K562 (cell line): ENCODE results near the gene PGM2L1. TPM values are rescaled to one million over a fixed set of nuclear protein-coding genes. Genes with fewer than 3 reads are reported as not detected.

Experiments used
- ATAC-seq: fragments of 200-7000 bp; cut with Tn5 transposase; 3 replicates; pipeline ENCODE4 v1.9.1; 2020; ENCODE audit warnings: moderate library complexity
- BruUV-seq: library from RNA; stranded (reverse); fragments of 400-500 nt; replicated peaks from 2 replicates; lab custom pipeline; 2021; lab: Mats Ljungman, UMichigan
- CTCF ChIA-PET: fragments of 300-600 bp; formaldehyde crosslinking; extraction: SDS; loops from one replicate; lab custom pipeline; 2021; ENCODE audit warnings: low intra/inter-chr PET ratio; lab: Yijun Ruan, JAX
- POLR2A ChIA-PET: fragments of 300-600, 350-650 bp; sonication (Branson Sonifier 250); formaldehyde crosslinking; extraction: SDS; loops from one replicate; lab custom pipeline; 2021; ENCODE audit warnings: antibody characterized with exemption, inconsistent platforms; lab: Yijun Ruan, JAX
- DNase-seq, 4 experiments: peaks; one replicate each; pipeline versions ENCODE4 v3.0.0 to v3.0.0-alpha.2; 2011 to 2018; ENCODE audit warnings: low spot score in 3 of 4, mixed read lengths in 3 of 4; ENCODE audit errors: extremely low read depth in 1 of 4
- FAIRE-seq: peaks from 2 replicates; lab custom pipeline; 2011; peaks lifted over from hg19 to GRCh38; lab: Jason Lieb, UNC
- H2AFZ ChIP-seq: 2 replicates; pipeline ENCODE4 v1.6.0; 2011; ENCODE audit warnings: low read depth, low read length, control low read depth, inconsistent platforms
- H3K27ac ChIP-seq: fragments of 200-600 bp; 3 replicates; pipeline ENCODE4 v1.8.0; 2011; ENCODE audit warnings: low read depth, mild to moderate bottlenecking, control low read depth, inconsistent platforms, low read length, moderate library complexity, mixed read lengths; ENCODE audit errors: extremely low read depth
- H3K27me3 ChIP-seq, 2 experiments: fragments of 300-600 bp in 1 of 2; 2 replicates in 1 of 2; 3 replicates in 1 of 2; pipeline versions ENCODE4 v1.6.0 to v1.8.0; 2011; ENCODE audit warnings: inconsistent platforms in 2 of 2, low read length in 2 of 2, mild to moderate bottlenecking in 1 of 2, mixed read lengths in 1 of 2, moderate library complexity in 1 of 2; ENCODE audit not compliant: control insufficient read depth in 2 of 2, insufficient read depth in 2 of 2
- H3K36me3 ChIP-seq: fragments of 300-600 bp; 3 replicates; pipeline ENCODE4 v1.8.0; 2011; ENCODE audit warnings: mild to moderate bottlenecking, low read length, inconsistent platforms; ENCODE audit not compliant: control insufficient read depth, insufficient read depth
- H3K4me1 ChIP-seq, 2 experiments: fragments of 200-600 bp in 1 of 2; replicated peaks in 1 of 2; 2 replicates in 1 of 2; 3 replicates in 1 of 2; pipeline versions ENCODE4 v1.5.1 to v1.8.0; 2011; ENCODE audit warnings: inconsistent platforms in 2 of 2, low read length in 2 of 2, mild to moderate bottlenecking in 1 of 2, mixed read lengths in 1 of 2, moderate library complexity in 1 of 2; ENCODE audit not compliant: control insufficient read depth in 2 of 2, insufficient read depth in 2 of 2
- H3K4me2 ChIP-seq: 2 replicates; pipeline ENCODE4 v1.6.1; 2011; ENCODE audit warnings: low read length, control low read depth, inconsistent platforms, mixed read lengths; ENCODE audit not compliant: insufficient read depth
- H3K4me3 ChIP-seq: fragments of 200-600 bp; sonication (generic), shearing (Covaris generic); 2 replicates; pipeline ENCODE4 v1.5.1; 2016; ENCODE audit warnings: control low read depth, inconsistent platforms
- H3K79me2 ChIP-seq: fragments of 200-600 bp; 3 replicates; pipeline ENCODE4 v1.8.0; 2011; ENCODE audit warnings: low read length, inconsistent platforms; ENCODE audit not compliant: control insufficient read depth, insufficient read depth
- H3K9ac ChIP-seq, 2 experiments: 2 replicates each; pipeline versions ENCODE4 v1.6.0 to v1.6.1; 2011; ENCODE audit warnings: low read depth in 2 of 2, low read length in 2 of 2, control low read depth in 1 of 2, inconsistent platforms in 1 of 2, mild to moderate bottlenecking in 1 of 2, mixed read lengths in 1 of 2; ENCODE audit not compliant: insufficient read depth in 1 of 2
- H3K9me1 ChIP-seq: one replicate; pipeline ENCODE4 v1.6.0; 2011; ENCODE audit warnings: inconsistent platforms, mild to moderate bottlenecking, low read length, moderate library complexity; ENCODE audit not compliant: control insufficient read depth, insufficient read depth
- H3K9me3 ChIP-seq: replicated peaks from 2 replicates; pipeline ENCODE4 v1.5.1; 2011; ENCODE audit warnings: low read depth, low read length, inconsistent platforms; ENCODE audit not compliant: control insufficient read depth, insufficient read depth
- H4K20me1 ChIP-seq: replicated peaks from 2 replicates; pipeline ENCODE4 v1.6.1; 2011; ENCODE audit warnings: low read length, inconsistent platforms, mixed read lengths; ENCODE audit not compliant: control insufficient read depth, insufficient read depth
- BCOR ChIP-seq: fragments of 450-650 bp; IDR thresholded peaks from 2 replicates; pipeline ENCODE4 v1.6.1; 2016
- C11orf30 ChIP-seq: fragments of 450-650 bp; IDR thresholded peaks from 2 replicates; pipeline ENCODE4 v1.6.1; 2016; ENCODE audit warnings: low read depth, mild to moderate bottlenecking
- CBFB ChIP-seq: sonication (generic); formaldehyde crosslinking; IDR thresholded peaks from 2 replicates; pipeline ENCODE4 v1.4.0; 2020; ENCODE audit warnings: mild to moderate bottlenecking, missing genetic modification reagents
- HOXB6 ChIP-seq: fragments of 250-450 bp; sonication (Bioruptor Pico); IDR thresholded peaks from 2 replicates; pipeline ENCODE4 v1.5.1; 2022; ENCODE audit warnings: mild to moderate bottlenecking, borderline replicate concordance
- ILF3 ChIP-seq: fragments of 450-650 bp; IDR thresholded peaks from 2 replicates; pipeline ENCODE4 v1.6.1; 2018; ENCODE audit warnings: antibody characterized with exemption, mild to moderate bottlenecking, moderate library complexity, borderline replicate concordance
- JUN ChIP-seq, 2 experiments: sonication (generic) in 1 of 2; formaldehyde crosslinking in 1 of 2; IDR thresholded peaks; 2 replicates each; pipeline versions ENCODE4 v1.6.1 to v1.8.0; 2012 to 2022; ENCODE audit warnings: borderline replicate concordance in 2 of 2, mild to moderate bottlenecking in 2 of 2, improper control_type of control experiment in 1 of 2, low read depth in 1 of 2, low read length in 1 of 2, missing genetic modification reagents in 1 of 2
- MTA3 ChIP-seq: fragments of 450-650 bp; formaldehyde crosslinking; IDR thresholded peaks from 2 replicates; pipeline ENCODE4 v1.6.1; 2017; ENCODE audit warnings: mild to moderate bottlenecking, borderline replicate concordance
- NFRKB ChIP-seq: fragments of 450-650 bp; IDR thresholded peaks from 2 replicates; pipeline ENCODE4 v1.6.1; 2016; ENCODE audit warnings: low read depth
- NONO ChIP-seq, 2 experiments: fragments of 200-400 bp in 1 of 2; fragments of 450-650 bp in 1 of 2; formaldehyde crosslinking in 1 of 2; IDR thresholded peaks; 2 replicates each; pipeline ENCODE4 v1.6.1; 2017; ENCODE audit warnings: low read depth in 2 of 2, mild to moderate bottlenecking in 2 of 2, moderate library complexity in 2 of 2, low read length in 1 of 2
- POLR2H ChIP-seq: IDR thresholded peaks from 2 replicates; pipeline ENCODE4 v1.6.1; 2016; ENCODE audit warnings: missing genetic modification characterization, low read depth, mild to moderate bottlenecking, control low read depth, missing compliant biosample characterization, moderate library complexity
- RBM15 ChIP-seq: fragments of 200-400 bp; formaldehyde crosslinking; IDR thresholded peaks from 2 replicates; pipeline ENCODE4 v1.6.1; 2018; ENCODE audit warnings: mild to moderate bottlenecking, low read length, moderate library complexity; ENCODE audit not compliant: insufficient read depth
- SIRT6 ChIP-seq: IDR thresholded peaks from one replicate; pipeline ENCODE4 v1.6.1; 2012; ENCODE audit warnings: low read depth, mild to moderate bottlenecking, control low read depth, inconsistent platforms, low read length, moderate library complexity
- SNIP1 ChIP-seq: fragments of 450-650 bp; IDR thresholded peaks from 2 replicates; pipeline ENCODE4 v1.7.1; 2017; ENCODE audit warnings: low read depth, mild to moderate bottlenecking
- TSC22D4 ChIP-seq: fragments of 450-650 bp; IDR thresholded peaks from 2 replicates; pipeline ENCODE4 v1.6.1; 2016; ENCODE audit warnings: missing genetic modification characterization, missing biosample characterization, control low read depth
- ZBTB49 ChIP-seq: sonication (generic); formaldehyde crosslinking; IDR thresholded peaks from 2 replicates; pipeline ENCODE4 v1.8.0; 2022; ENCODE audit warnings: missing genetic modification reagents, mild to moderate bottlenecking, borderline replicate concordance
- ZNF197 ChIP-seq: fragments of 200-800 bp; sonication (Bioruptor generic); IDR thresholded peaks from 2 replicates; pipeline ENCODE4 v1.6.1; 2016; ENCODE audit warnings: low read depth, missing genetic modification characterization, missing compliant biosample characterization
- ZNF253 ChIP-seq: fragments of 250-450 bp; sonication (Bioruptor Pico); conservative IDR thresholded peaks from 2 replicates; pipeline ENCODE4 v1.6.1; 2021; ENCODE audit warnings: mild to moderate bottlenecking
- ZNF324 ChIP-seq: fragments of 250-450 bp; sonication (Bioruptor Pico); IDR thresholded peaks from 2 replicates; pipeline ENCODE4 v1.4.0; 2020; ENCODE audit warnings: mild to moderate bottlenecking
- ZNF79 ChIP-seq: fragments of 250-450 bp; sonication (Bioruptor Pico); IDR thresholded peaks from 2 replicates; pipeline ENCODE4 v1.4.0; 2020; ENCODE audit warnings: low read depth, mild to moderate bottlenecking, moderate library complexity
- WGBS: fragments of 100-300 bp; shearing (Covaris generic); methylation state at CpG from one replicate; pipeline ENCODE4 v1.1.6; 2016; ENCODE audit warnings: low coverage, mixed read lengths; ENCODE audit not compliant: insufficient coverage; ENCODE audit errors: missing lambda C conversion rate; 5-methylcytosine and 5-hydroxymethylcytosine counted together
- in situ Hi-C: fragments of 300-500 bp; cut with MboI; formaldehyde crosslinking; loops from 4 replicates; pipeline ENCODE4 v1.15.0; 2018; ENCODE audit warnings: inconsistent platforms, mixed read lengths
- intact Hi-C: fragments of 100-400 bp; cut with micrococcal nuclease; formaldehyde crosslinking; loops from 2 replicates; pipeline ENCODE4 v1.14.2; 2022
- polyA plus RNA-seq, 8 experiments: library from polyadenylated mRNA; depleted of rRNA in 4 of 8; stranded (reverse) in 5 of 8; unstranded in 3 of 8; fragments of >200 nt; fragmentation: Nextera tagmentation in 2 of 8; fragmentation: Illumina TruSeq in 1 of 8; extraction: Ambion mirVana in 2 of 8; extraction: Trizol in 1 of 8; gene quantifications; 2 replicates each; pipeline versions ENCODE4 v1.2.1 to v1.2.3, GENCODE V29; 2011 to 2014; ENCODE audit warnings: inconsistent platforms in 1 of 8, missing spikeins in 1 of 8
- total RNA-seq, 7 experiments: library from RNA; depleted of rRNA in 6 of 7; stranded (reverse); fragments of >200 nt in 6 of 7; fragmentation: Illumina TruSeq in 2 of 7; extraction: Trizol in 2 of 7; gene quantifications; 2 replicates each; pipeline versions ENCODE4 v1.2.1 to v1.2.3, GENCODE V29; 2011 to 2021; ENCODE audit warnings: low replicate concordance in 1 of 7

PGM2L1 gene
- total and polyA plus RNA-seq, 9 of the 15 experiments (the other 6 are each of a cell fraction or from before 2014, with no cell fraction given) = 0.32 to 0.95 (median 0.63) TPM

- FAIRE-seq = no peak
- H2AFZ ChIP-seq = no peak overlapping the region
- no peak overlapping the region for H3K4me3 ChIP-seq
- no peaks in the 10 kb centered on the region for H3K79me2 ChIP-seq
- no peak for TF ChIP-seq ZNF324 (CRISPR knock-in tag)
- no peak for TF ChIP-seq CBFB (CRISPR knock-in tag)
- TF ChIP-seq ZNF197 (CRISPR knock-in tag) = no peak
- no peak for TF ChIP-seq NFRKB
- no peak for TF ChIP-seq SNIP1
- no peak for TF ChIP-seq ILF3
- no peak for TF ChIP-seq NONO (IDR thresholded peaks at IDR 0.05; ENCODE audit: low read depth in 2 of 2, low read length in 1 of 2)
- TF ChIP-seq TSC22D4 (tag) = no peak
- no peak for TF ChIP-seq BCOR
- no peak for TF ChIP-seq HOXB6 (CRISPR knock-in tag)
- no peak for TF ChIP-seq ZNF79 (CRISPR knock-in tag)
- TF ChIP-seq POLR2H (tag) = no peak
- TF ChIP-seq ZBTB49 = no peak
- TF ChIP-seq JUN (IDR thresholded peaks at IDR 0.05; ENCODE audit: borderline replicate concordance, low read depth, low read length) = no peak
- no peak for TF ChIP-seq JUN (CRISPR knock-in tag; IDR thresholded peaks at IDR 0.05; ENCODE audit: borderline replicate concordance)
- no peak for TF ChIP-seq SIRT6
- no peak for TF ChIP-seq RBM15
- no peak for TF ChIP-seq ZNF253 (CRISPR knock-in tag)
- no peak for TF ChIP-seq C11orf30
- TF ChIP-seq MTA3 = no peak
- TF ChIP-seq, all 486 proteins: peak for 0
- DNase-seq (no peak), ATAC-seq (no peak)
- WGBS = 33% methylated on average over 2 of the region's 2 CpGs
- in situ Hi-C loops = no loop called here
- intact Hi-C loops = no loop called here
- BruUV-seq = no TSS peak
- no peak overlapping the region for H3K9ac ChIP-seq
- H3K27ac ChIP-seq = no peak overlapping the region
- ChIA-PET CTCF (no interaction called here), POLR2A (interaction anchor here (0.7 kb wide), 1 partner anchor 12 kb away, joined by 3 read pairs; no protein-coding TSS in a partner anchor)
- no peaks in the 10 kb centered on the region for H3K9me1 ChIP-seq
- peaks cover 0 to 4% of the 10 kb centered on the region in 2 experiments; a peak in 1 of 5 replicates for H3K4me1 ChIP-seq
- no peaks in the 10 kb centered on the region for H4K20me1 ChIP-seq
- no peak overlapping the region for H3K4me2 ChIP-seq
- peaks cover 3% of the 10 kb centered on the region; the same call in 1 of the 2 replicates for H3K9me3 ChIP-seq
- H3K36me3 ChIP-seq = no peaks in the 10 kb centered on the region
- no peaks in the 10 kb centered on the region for H3K27me3 ChIP-seq
Observed at GRCh38 chr11:74355626-74356025, 42.6 kb downstream of the PGM2L1 start.
